GM18867 (cell line): ENCODE measurements around the gene TGM3.
"Not testable (repeated sequence)": the region's sequence is repeated elsewhere in the genome, so short reads cannot be mapped to it uniquely, and the experiment has no call there.

Experiments used
- ATAC-seq: cut with Tn5 transposase; IDR thresholded peaks from one replicate; pipeline ENCODE4 v1.9.1; 2021; ENCODE audit warnings: mild to moderate bottlenecking, moderate library complexity; ENCODE audit not compliant: unreplicated experiment

Gene TGM3

GRCh38 chr20:2295886-2296515 is at the start of gene TGM3:
TGM3 (plus strand) TSS chr20:2296001; CDS start chr20:2296064, 63 bp downstream.
- ATAC-seq: no peak

- ATAC-seq: no peak
Measured at GRCh38 chr20:2246069-2246491, 49.7 kb upstream of the TGM3 start.

GRCh38 chr20:2248837-2249236 is 47.0 kb upstream of the TGM3 start:
- no peak for ATAC-seq

- no peak for ATAC-seq
Measured at GRCh38 chr20:2249935-2250334, 45.9 kb upstream of the TGM3 start.

- no peak for ATAC-seq
Measured at GRCh38 chr20:2252419-2252997, 43.3 kb upstream of the TGM3 start.

- no peak for ATAC-seq
Measured at GRCh38 chr20:2253256-2253655, 42.5 kb upstream of the TGM3 start.

- ATAC-seq: no peak
Measured at GRCh38 chr20:2254333-2254732, 41.5 kb upstream of the TGM3 start.

- no peak for ATAC-seq
Measured at GRCh38 chr20:2255926-2256531, 39.8 kb upstream of the TGM3 start.

GRCh38 chr20:2259731-2260130 is 36.1 kb upstream of the TGM3 start:
- no peak for ATAC-seq

- ATAC-seq: no peak
Measured at GRCh38 chr20:2260250-2260649, 35.6 kb upstream of the TGM3 start.

- ATAC-seq: no peak
Measured at GRCh38 chr20:2261046-2261485, 34.7 kb upstream of the TGM3 start.

- ATAC-seq: no peak
Measured at GRCh38 chr20:2261629-2262028, 34.2 kb upstream of the TGM3 start.

GRCh38 chr20:2264118-2264517 is 31.7 kb upstream of the TGM3 start:
- no peak for ATAC-seq

- not testable (repeated sequence) for ATAC-seq
Measured at GRCh38 chr20:2264621-2265374, 31.0 kb upstream of the TGM3 start.

- ATAC-seq: no peak
Measured at GRCh38 chr20:2273634-2274302, 22.0 kb upstream of the TGM3 start.

GRCh38 chr20:2276015-2276414 is 19.8 kb upstream of the TGM3 start:
- ATAC-seq: no peak

- no peak for ATAC-seq
Measured at GRCh38 chr20:2279253-2279779, 16.5 kb upstream of the TGM3 start.

- ATAC-seq: no peak
Measured at GRCh38 chr20:2280082-2280481, 15.7 kb upstream of the TGM3 start.

GRCh38 chr20:2281563-2281962 is 14.2 kb upstream of the TGM3 start:
- no peak for ATAC-seq

- ATAC-seq: no peak
Measured at GRCh38 chr20:2282181-2282580, 13.6 kb upstream of the TGM3 start.
